K562 (cell line): ENCODE data around the gene BPHL. TPM values are rescaled to one million over a fixed set of nuclear protein-coding genes. Genes with fewer than 3 reads are reported as not detected.

Experiments
- ATAC-seq: fragments of 200-7000 bp; cut with Tn5 transposase; 3 replicates; pipeline ENCODE4 v1.9.1; 2020; ENCODE audit warnings: moderate library complexity
- BruUV-seq: library from RNA; stranded (reverse); fragments of 400-500 nt; replicated peaks from 2 replicates; lab custom pipeline; 2021; lab: Mats Ljungman, UMichigan
- CTCF ChIA-PET: fragments of 300-600 bp; formaldehyde crosslinking; extraction: SDS; loops from one replicate; lab custom pipeline; 2021; ENCODE audit warnings: low intra/inter-chr PET ratio; lab: Yijun Ruan, JAX
- POLR2A ChIA-PET: fragments of 300-600, 350-650 bp; sonication (Branson Sonifier 250); formaldehyde crosslinking; extraction: SDS; loops from one replicate; lab custom pipeline; 2021; ENCODE audit warnings: antibody characterized with exemption, inconsistent platforms; lab: Yijun Ruan, JAX
- DNase-seq, 4 experiments: peaks; one replicate each; pipeline versions ENCODE4 v3.0.0 to v3.0.0-alpha.2; 2011 to 2018; ENCODE audit warnings: low spot score in 3 of 4, mixed read lengths in 3 of 4; ENCODE audit errors: extremely low read depth in 1 of 4
- FAIRE-seq: peaks from 2 replicates; lab custom pipeline; 2011; peaks lifted over from hg19 to GRCh38; lab: Jason Lieb, UNC
- H2AFZ ChIP-seq: 2 replicates; pipeline ENCODE4 v1.6.0; 2011; ENCODE audit warnings: low read depth, low read length, control low read depth, inconsistent platforms
- H3K27ac ChIP-seq: fragments of 200-600 bp; 3 replicates; pipeline ENCODE4 v1.8.0; 2011; ENCODE audit warnings: low read depth, mild to moderate bottlenecking, control low read depth, inconsistent platforms, low read length, moderate library complexity, mixed read lengths; ENCODE audit errors: extremely low read depth
- H3K27me3 ChIP-seq, 2 experiments: fragments of 300-600 bp in 1 of 2; 2 replicates in 1 of 2; 3 replicates in 1 of 2; pipeline versions ENCODE4 v1.6.0 to v1.8.0; 2011; ENCODE audit warnings: inconsistent platforms in 2 of 2, low read length in 2 of 2, mild to moderate bottlenecking in 1 of 2, mixed read lengths in 1 of 2, moderate library complexity in 1 of 2; ENCODE audit not compliant: control insufficient read depth in 2 of 2, insufficient read depth in 2 of 2
- H3K36me3 ChIP-seq: fragments of 300-600 bp; 3 replicates; pipeline ENCODE4 v1.8.0; 2011; ENCODE audit warnings: mild to moderate bottlenecking, low read length, inconsistent platforms; ENCODE audit not compliant: control insufficient read depth, insufficient read depth
- H3K4me1 ChIP-seq, 2 experiments: fragments of 200-600 bp in 1 of 2; replicated peaks in 1 of 2; 2 replicates in 1 of 2; 3 replicates in 1 of 2; pipeline versions ENCODE4 v1.5.1 to v1.8.0; 2011; ENCODE audit warnings: inconsistent platforms in 2 of 2, low read length in 2 of 2, mild to moderate bottlenecking in 1 of 2, mixed read lengths in 1 of 2, moderate library complexity in 1 of 2; ENCODE audit not compliant: control insufficient read depth in 2 of 2, insufficient read depth in 2 of 2
- H3K4me2 ChIP-seq: 2 replicates; pipeline ENCODE4 v1.6.1; 2011; ENCODE audit warnings: low read length, control low read depth, inconsistent platforms, mixed read lengths; ENCODE audit not compliant: insufficient read depth
- H3K4me3 ChIP-seq: fragments of 200-600 bp; sonication (generic), shearing (Covaris generic); 2 replicates; pipeline ENCODE4 v1.5.1; 2016; ENCODE audit warnings: control low read depth, inconsistent platforms
- H3K79me2 ChIP-seq: fragments of 200-600 bp; 3 replicates; pipeline ENCODE4 v1.8.0; 2011; ENCODE audit warnings: low read length, inconsistent platforms; ENCODE audit not compliant: control insufficient read depth, insufficient read depth
- H3K9ac ChIP-seq, 2 experiments: 2 replicates each; pipeline versions ENCODE4 v1.6.0 to v1.6.1; 2011; ENCODE audit warnings: low read depth in 2 of 2, low read length in 2 of 2, control low read depth in 1 of 2, inconsistent platforms in 1 of 2, mild to moderate bottlenecking in 1 of 2, mixed read lengths in 1 of 2; ENCODE audit not compliant: insufficient read depth in 1 of 2
- H3K9me1 ChIP-seq: one replicate; pipeline ENCODE4 v1.6.0; 2011; ENCODE audit warnings: inconsistent platforms, mild to moderate bottlenecking, low read length, moderate library complexity; ENCODE audit not compliant: control insufficient read depth, insufficient read depth
- H3K9me3 ChIP-seq: replicated peaks from 2 replicates; pipeline ENCODE4 v1.5.1; 2011; ENCODE audit warnings: low read depth, low read length, inconsistent platforms; ENCODE audit not compliant: control insufficient read depth, insufficient read depth
- H4K20me1 ChIP-seq: replicated peaks from 2 replicates; pipeline ENCODE4 v1.6.1; 2011; ENCODE audit warnings: low read length, inconsistent platforms, mixed read lengths; ENCODE audit not compliant: control insufficient read depth, insufficient read depth
- DDX20 ChIP-seq: fragments of 450-650 bp; IDR thresholded peaks from 2 replicates; pipeline ENCODE4 v1.6.1; 2016; ENCODE audit warnings: missing genetic modification characterization, low read depth, mild to moderate bottlenecking, missing compliant biosample characterization, moderate library complexity
- HEY1 ChIP-seq: fragments of 250-450 bp; sonication (Bioruptor Pico); IDR thresholded peaks from 2 replicates; pipeline ENCODE4 v1.5.0; 2020; ENCODE audit warnings: mild to moderate bottlenecking, moderate library complexity, borderline replicate concordance
- HMGN3 ChIP-seq: IDR thresholded peaks from 2 replicates; pipeline ENCODE4 v1.6.1; 2011; ENCODE audit warnings: borderline replicate concordance, low read depth, mild to moderate bottlenecking, mixed read lengths, low read length; ENCODE audit not compliant: insufficient read length; ENCODE audit errors: extremely low read depth
- JUND ChIP-seq, 2 experiments: IDR thresholded peaks; 2 replicates in 1 of 2; 3 replicates in 1 of 2; pipeline ENCODE4 v1.6.1; 2011; ENCODE audit warnings: borderline replicate concordance in 2 of 2, low read depth in 2 of 2, low read length in 2 of 2, improper control_type of control experiment in 1 of 2, missing biosample characterization in 1 of 2, missing genetic modification characterization in 1 of 2, missing genetic modification reagents in 1 of 2
- KDM5B ChIP-seq: fragments of 200-600 bp; sonication (generic); IDR thresholded peaks from 2 replicates; pipeline ENCODE4 v1.6.1; 2012; ENCODE audit warnings: low read depth, mild to moderate bottlenecking, moderate library complexity, low read length, control low read depth, inconsistent platforms; ENCODE audit not compliant: insufficient replicate concordance
- MTF1 ChIP-seq: fragments of 250-450 bp; sonication (Bioruptor Pico); IDR thresholded peaks from 2 replicates; pipeline ENCODE4 v1.9.0; 2021; ENCODE audit warnings: moderate library complexity, mild to moderate bottlenecking, inconsistent platforms, borderline replicate concordance
- TAF7 ChIP-seq: fragments of 450-650 bp; IDR thresholded peaks from 2 replicates; pipeline ENCODE4 v1.6.1; 2016; ENCODE audit warnings: missing genetic modification characterization, missing compliant biosample characterization
- TBP ChIP-seq: optimal IDR thresholded peaks from 2 replicates; pipeline ENCODE3; 2011; ENCODE audit warnings: low read depth, low read length, improper control_type of control experiment
- THRAP3 ChIP-seq: fragments of 450-650 bp; IDR thresholded peaks from 2 replicates; pipeline ENCODE4 v1.6.1; 2016; ENCODE audit warnings: mild to moderate bottlenecking, inconsistent platforms, borderline replicate concordance
- ZNF318 ChIP-seq, 2 experiments: fragments of 450-650 bp; IDR thresholded peaks; 2 replicates each; pipeline ENCODE4 v1.6.1; 2016; ENCODE audit warnings: mild to moderate bottlenecking in 2 of 2, borderline replicate concordance in 1 of 2, low read depth in 1 of 2, moderate library complexity in 1 of 2
- ZNF512 ChIP-seq: IDR thresholded peaks from 2 replicates; pipeline ENCODE4 v1.6.1; 2016; ENCODE audit warnings: missing genetic modification characterization, missing compliant biosample characterization
- WGBS: fragments of 100-300 bp; shearing (Covaris generic); methylation state at CpG from one replicate; pipeline ENCODE4 v1.1.6; 2016; ENCODE audit warnings: low coverage, mixed read lengths; ENCODE audit not compliant: insufficient coverage; ENCODE audit errors: missing lambda C conversion rate; 5-methylcytosine and 5-hydroxymethylcytosine counted together
- in situ Hi-C: fragments of 300-500 bp; cut with MboI; formaldehyde crosslinking; loops from 4 replicates; pipeline ENCODE4 v1.15.0; 2018; ENCODE audit warnings: inconsistent platforms, mixed read lengths
- intact Hi-C: fragments of 100-400 bp; cut with micrococcal nuclease; formaldehyde crosslinking; loops from 2 replicates; pipeline ENCODE4 v1.14.2; 2022
- polyA plus RNA-seq, 8 experiments: library from polyadenylated mRNA; depleted of rRNA in 4 of 8; stranded (reverse) in 5 of 8; unstranded in 3 of 8; fragments of >200 nt; fragmentation: Nextera tagmentation in 2 of 8; fragmentation: Illumina TruSeq in 1 of 8; extraction: Ambion mirVana in 2 of 8; extraction: Trizol in 1 of 8; gene quantifications; 2 replicates each; pipeline versions ENCODE4 v1.2.1 to v1.2.3, GENCODE V29; 2011 to 2014; ENCODE audit warnings: inconsistent platforms in 1 of 8, missing spikeins in 1 of 8
- total RNA-seq, 7 experiments: library from RNA; depleted of rRNA in 6 of 7; stranded (reverse); fragments of >200 nt in 6 of 7; fragmentation: Illumina TruSeq in 2 of 7; extraction: Trizol in 2 of 7; gene quantifications; 2 replicates each; pipeline versions ENCODE4 v1.2.1 to v1.2.3, GENCODE V29; 2011 to 2021; ENCODE audit warnings: low replicate concordance in 1 of 7

BPHL gene
- total and polyA plus RNA-seq, 9 of the 15 experiments (the other 6 are each of a cell fraction or from before 2014, with no cell fraction given): 3.5 to 17.4 (median 8.2) TPM

- H3K79me2 ChIP-seq: no peaks in the 10 kb centered on the region
- H3K4me3 ChIP-seq: no peak overlapping the region
- no peak overlapping the region for H3K27ac ChIP-seq
- ChIA-PET CTCF (no interaction called here), POLR2A (interaction anchor here (0.9 to 1.6 kb wide), 4 partner anchors 11 to 26 kb away, joined by 3 to 7 read pairs (median 6); partner anchors contain the start of gene TUBB2A)
- no peaks in the 10 kb centered on the region for H3K9me3 ChIP-seq
- H2AFZ ChIP-seq: no peak overlapping the region
- DNase-seq (no peak), ATAC-seq (no peak), FAIRE-seq (no peak)
- H3K9ac ChIP-seq: no peak overlapping the region
- H3K27me3 ChIP-seq: peaks cover 0 to 4% of the 10 kb centered on the region in 2 experiments; a peak in 1 of 5 replicates
- no peaks in the 10 kb centered on the region for H3K36me3 ChIP-seq
- no peaks in the 10 kb centered on the region for H3K9me1 ChIP-seq
- H4K20me1 ChIP-seq: no peaks in the 10 kb centered on the region
- H3K4me2 ChIP-seq: no peak overlapping the region
- intact Hi-C loops: no loop called here
- 41% methylated on average over 4 of the region's 4 CpGs for WGBS
- in situ Hi-C loops: no loop called here
- no TSS peak for BruUV-seq
- H3K4me1 ChIP-seq: peaks cover 0 to 4% of the 10 kb centered on the region in 2 experiments; a peak in 1 of 5 replicates
- TF ChIP-seq KDM5B: no peak
- no peak for TF ChIP-seq TBP
- no peak for TF ChIP-seq DDX20 (tag)
- no peak for TF ChIP-seq ZNF318 (IDR thresholded peaks at IDR 0.05; ENCODE audit: borderline replicate concordance in 1 of 2, low read depth in 1 of 2)
- TF ChIP-seq HMGN3: no peak
- no peak for TF ChIP-seq JUND (IDR thresholded peaks at IDR 0.05; ENCODE audit: borderline replicate concordance, low read depth, low read length)
- no peak for TF ChIP-seq JUND (tag; IDR thresholded peaks at IDR 0.05; ENCODE audit: borderline replicate concordance, low read depth, low read length)
- TF ChIP-seq TAF7 (tag): no peak
- no peak for TF ChIP-seq MTF1 (CRISPR knock-in tag)
- no peak for TF ChIP-seq HEY1 (CRISPR knock-in tag)
- TF ChIP-seq THRAP3: no peak
- TF ChIP-seq ZNF512 (tag): no peak
Observed at GRCh38 chr6:3183066-3183465, 64.6 kb downstream of the BPHL start.
